HL-60 (cell line): Measurements from ENCODE around the gene ABCB6.
"Not testable (repeated sequence)": the region's sequence is repeated elsewhere in the genome, so short reads cannot be mapped to it uniquely, and the experiment has no call there.

Source experiments
- DNase-seq, 2 experiments: peaks; one replicate each; pipeline ENCODE4 v3.0.0-alpha.2; 2010 to 2020; ENCODE audit warnings: low read depth in 1 of 2, low spot score in 1 of 2
- H3K27ac ChIP-seq: fragments of 250-450 bp; sonication (Bioruptor Pico); replicated peaks from 2 replicates; pipeline ENCODE4 v1.5.1; 2020; ENCODE audit warnings: mild to moderate bottlenecking, moderate library complexity
- H3K27me3 ChIP-seq: fragments of 250-450 bp; sonication (Bioruptor Pico); 2 replicates; pipeline ENCODE4 v1.5.1; 2021; ENCODE audit warnings: mild to moderate bottlenecking, moderate library complexity; ENCODE audit not compliant: insufficient read depth, poor library complexity, severe bottlenecking
- H3K4me3 ChIP-seq: replicated peaks from 2 replicates; pipeline ENCODE4 v1.5.1; 2011; ENCODE audit warnings: mild to moderate bottlenecking, control low read depth, low read length; ENCODE audit not compliant: insufficient read depth
- GABPA ChIP-seq: IDR thresholded peaks from 2 replicates; pipeline ENCODE4 v1.6.1; 2012; ENCODE audit warnings: low read depth
- POLR2AphosphoS5 ChIP-seq: IDR thresholded peaks from 2 replicates; pipeline ENCODE4 v1.6.1; 2012; ENCODE audit warnings: low read depth
- SPI1 ChIP-seq: IDR thresholded peaks from 2 replicates; pipeline ENCODE4 v1.6.1; 2012; ENCODE audit warnings: low read depth, mild to moderate bottlenecking, borderline replicate concordance
- TF ChIP-seq, protein P1 (sequence below): IDR thresholded peaks from one replicate; pipeline ENCODE4 v1.5.1; 2011; ENCODE audit warnings: low read length, control low read depth, inconsistent platforms; ENCODE audit not compliant: insufficient read depth
- TF ChIP-seq, protein P2 (sequence below): IDR thresholded peaks from 2 replicates; pipeline ENCODE4 v1.6.1; 2012; ENCODE audit warnings: low read depth; ENCODE audit not compliant: insufficient replicate concordance

The ABCB6 gene

DNA sequence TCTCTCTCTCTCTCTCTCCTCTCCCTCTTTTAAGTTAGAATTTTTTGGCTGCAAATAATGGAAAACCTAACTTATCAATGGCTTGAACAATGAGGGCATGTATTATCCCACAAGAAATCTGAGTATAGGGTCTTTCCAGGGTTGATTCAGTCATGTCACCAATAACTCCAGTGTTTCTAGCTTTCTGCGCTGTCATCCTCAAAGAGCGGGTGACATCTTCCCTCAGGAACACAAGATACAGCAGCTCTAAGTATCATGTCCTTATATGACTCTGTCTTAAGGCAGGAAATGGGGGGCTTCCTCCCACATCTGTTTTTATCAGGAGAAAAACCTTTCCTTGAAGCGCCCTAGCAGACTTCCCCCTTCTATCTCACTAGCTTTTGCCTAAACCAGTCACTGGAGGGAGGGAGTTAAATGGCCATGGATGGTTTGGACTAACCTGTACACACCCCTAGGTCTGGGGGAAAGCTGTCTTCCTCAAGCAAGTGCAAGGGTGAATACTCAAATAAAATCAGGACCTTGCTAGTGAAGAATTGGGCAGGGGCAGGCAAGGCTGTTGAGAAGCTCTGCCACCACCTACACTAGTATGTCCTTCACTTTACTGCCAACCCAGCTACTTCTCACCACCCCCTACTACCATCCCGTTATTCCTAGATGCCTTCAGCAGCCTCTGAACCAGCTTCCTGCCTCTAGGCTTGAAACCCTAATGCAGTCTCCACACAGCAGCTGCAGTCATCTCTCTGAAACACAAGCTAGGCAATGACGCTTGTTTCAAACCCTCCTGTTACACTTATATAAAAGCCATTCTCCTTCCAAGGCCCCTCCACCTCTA, 42.5 kb upstream of the ABCB6 start:
- no peak for DNase-seq
- TF ChIP-seq, protein P1, sequence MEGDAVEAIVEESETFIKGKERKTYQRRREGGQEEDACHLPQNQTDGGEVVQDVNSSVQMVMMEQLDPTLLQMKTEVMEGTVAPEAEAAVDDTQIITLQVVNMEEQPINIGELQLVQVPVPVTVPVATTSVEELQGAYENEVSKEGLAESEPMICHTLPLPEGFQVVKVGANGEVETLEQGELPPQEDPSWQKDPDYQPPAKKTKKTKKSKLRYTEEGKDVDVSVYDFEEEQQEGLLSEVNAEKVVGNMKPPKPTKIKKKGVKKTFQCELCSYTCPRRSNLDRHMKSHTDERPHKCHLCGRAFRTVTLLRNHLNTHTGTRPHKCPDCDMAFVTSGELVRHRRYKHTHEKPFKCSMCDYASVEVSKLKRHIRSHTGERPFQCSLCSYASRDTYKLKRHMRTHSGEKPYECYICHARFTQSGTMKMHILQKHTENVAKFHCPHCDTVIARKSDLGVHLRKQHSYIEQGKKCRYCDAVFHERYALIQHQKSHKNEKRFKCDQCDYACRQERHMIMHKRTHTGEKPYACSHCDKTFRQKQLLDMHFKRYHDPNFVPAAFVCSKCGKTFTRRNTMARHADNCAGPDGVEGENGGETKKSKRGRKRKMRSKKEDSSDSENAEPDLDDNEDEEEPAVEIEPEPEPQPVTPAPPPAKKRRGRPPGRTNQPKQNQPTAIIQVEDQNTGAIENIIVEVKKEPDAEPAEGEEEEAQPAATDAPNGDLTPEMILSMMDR, result no peak
- no peak for TF ChIP-seq GABPA
- TF ChIP-seq, protein P2, sequence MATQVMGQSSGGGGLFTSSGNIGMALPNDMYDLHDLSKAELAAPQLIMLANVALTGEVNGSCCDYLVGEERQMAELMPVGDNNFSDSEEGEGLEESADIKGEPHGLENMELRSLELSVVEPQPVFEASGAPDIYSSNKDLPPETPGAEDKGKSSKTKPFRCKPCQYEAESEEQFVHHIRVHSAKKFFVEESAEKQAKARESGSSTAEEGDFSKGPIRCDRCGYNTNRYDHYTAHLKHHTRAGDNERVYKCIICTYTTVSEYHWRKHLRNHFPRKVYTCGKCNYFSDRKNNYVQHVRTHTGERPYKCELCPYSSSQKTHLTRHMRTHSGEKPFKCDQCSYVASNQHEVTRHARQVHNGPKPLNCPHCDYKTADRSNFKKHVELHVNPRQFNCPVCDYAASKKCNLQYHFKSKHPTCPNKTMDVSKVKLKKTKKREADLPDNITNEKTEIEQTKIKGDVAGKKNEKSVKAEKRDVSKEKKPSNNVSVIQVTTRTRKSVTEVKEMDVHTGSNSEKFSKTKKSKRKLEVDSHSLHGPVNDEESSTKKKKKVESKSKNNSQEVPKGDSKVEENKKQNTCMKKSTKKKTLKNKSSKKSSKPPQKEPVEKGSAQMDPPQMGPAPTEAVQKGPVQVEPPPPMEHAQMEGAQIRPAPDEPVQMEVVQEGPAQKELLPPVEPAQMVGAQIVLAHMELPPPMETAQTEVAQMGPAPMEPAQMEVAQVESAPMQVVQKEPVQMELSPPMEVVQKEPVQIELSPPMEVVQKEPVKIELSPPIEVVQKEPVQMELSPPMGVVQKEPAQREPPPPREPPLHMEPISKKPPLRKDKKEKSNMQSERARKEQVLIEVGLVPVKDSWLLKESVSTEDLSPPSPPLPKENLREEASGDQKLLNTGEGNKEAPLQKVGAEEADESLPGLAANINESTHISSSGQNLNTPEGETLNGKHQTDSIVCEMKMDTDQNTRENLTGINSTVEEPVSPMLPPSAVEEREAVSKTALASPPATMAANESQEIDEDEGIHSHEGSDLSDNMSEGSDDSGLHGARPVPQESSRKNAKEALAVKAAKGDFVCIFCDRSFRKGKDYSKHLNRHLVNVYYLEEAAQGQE, result no peak
- no peak for TF ChIP-seq POLR2AphosphoS5
- no peak for TF ChIP-seq SPI1
- H3K27me3 ChIP-seq, result no peaks in the 10 kb centered on the region
- no peak overlapping the region for H3K4me3 ChIP-seq
- H3K27ac ChIP-seq, result no peak overlapping the region

DNA sequence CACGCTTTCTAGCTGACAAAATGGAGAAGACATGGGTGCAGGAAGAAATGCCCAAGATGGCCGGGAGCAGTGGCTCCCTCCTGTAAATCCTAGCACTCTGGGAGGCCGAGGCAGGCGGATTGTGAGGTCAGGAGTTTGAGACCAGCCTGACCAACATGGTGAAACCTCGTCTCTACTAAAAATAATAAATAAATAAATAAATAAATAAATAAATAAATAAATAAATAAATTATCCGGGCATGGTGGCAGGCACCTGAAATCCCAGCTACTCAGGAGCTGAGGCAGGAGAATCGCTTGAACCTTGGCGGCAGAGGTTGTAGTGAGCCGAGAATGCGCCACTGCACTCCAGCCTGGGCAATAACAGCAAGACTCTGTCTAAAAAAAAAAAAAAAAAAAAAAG, 40.2 kb upstream of the ABCB6 start:
- DNase-seq, H3K4me3 ChIP-seq, H3K27me3 ChIP-seq, H3K27ac ChIP-seq: not testable (repeated sequence)

DNA sequence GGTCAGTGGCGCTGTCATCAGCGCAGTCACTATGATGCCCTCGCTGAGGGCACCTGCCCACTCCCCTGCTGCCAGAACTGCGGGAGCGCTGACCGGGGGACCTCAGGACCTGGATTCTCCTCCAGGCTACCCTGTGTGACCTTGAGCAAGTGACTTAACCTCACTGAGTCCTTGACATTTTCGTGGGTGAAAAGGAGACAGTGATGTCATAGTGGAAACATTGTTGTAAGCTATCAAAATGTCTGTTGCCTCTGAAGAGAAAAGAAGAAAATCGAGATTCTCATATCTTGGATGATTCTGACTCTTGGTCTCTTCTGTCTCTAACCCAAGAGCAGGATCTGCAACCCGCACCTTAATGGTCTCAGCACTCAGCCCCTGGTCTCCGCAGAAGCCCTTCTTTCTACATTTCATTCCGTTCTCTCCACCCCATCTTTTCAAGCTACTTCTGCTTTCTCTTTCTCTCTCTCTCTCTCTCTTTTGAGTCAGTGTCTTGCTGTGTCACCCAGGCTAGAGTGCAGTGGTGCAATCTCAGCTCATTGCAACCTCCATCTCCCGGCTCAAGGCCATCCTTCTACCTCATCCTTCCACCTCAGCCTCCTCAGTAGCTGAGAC, 35.9 kb upstream of the ABCB6 start:
- peak in 1 of 2 experiments; percentile 80 for DNase-seq
- Histone ChIP-seq H3K4me3 (peak overlapping the region; percentile 79), H3K27me3 (no peaks in the 10 kb centered on the region), H3K27ac (peak overlapping the region; percentile 23)
- peak; percentile 57; the same call in 1 of the 2 replicates for TF ChIP-seq SPI1
- TF ChIP-seq, protein P1, result no peak

DNA sequence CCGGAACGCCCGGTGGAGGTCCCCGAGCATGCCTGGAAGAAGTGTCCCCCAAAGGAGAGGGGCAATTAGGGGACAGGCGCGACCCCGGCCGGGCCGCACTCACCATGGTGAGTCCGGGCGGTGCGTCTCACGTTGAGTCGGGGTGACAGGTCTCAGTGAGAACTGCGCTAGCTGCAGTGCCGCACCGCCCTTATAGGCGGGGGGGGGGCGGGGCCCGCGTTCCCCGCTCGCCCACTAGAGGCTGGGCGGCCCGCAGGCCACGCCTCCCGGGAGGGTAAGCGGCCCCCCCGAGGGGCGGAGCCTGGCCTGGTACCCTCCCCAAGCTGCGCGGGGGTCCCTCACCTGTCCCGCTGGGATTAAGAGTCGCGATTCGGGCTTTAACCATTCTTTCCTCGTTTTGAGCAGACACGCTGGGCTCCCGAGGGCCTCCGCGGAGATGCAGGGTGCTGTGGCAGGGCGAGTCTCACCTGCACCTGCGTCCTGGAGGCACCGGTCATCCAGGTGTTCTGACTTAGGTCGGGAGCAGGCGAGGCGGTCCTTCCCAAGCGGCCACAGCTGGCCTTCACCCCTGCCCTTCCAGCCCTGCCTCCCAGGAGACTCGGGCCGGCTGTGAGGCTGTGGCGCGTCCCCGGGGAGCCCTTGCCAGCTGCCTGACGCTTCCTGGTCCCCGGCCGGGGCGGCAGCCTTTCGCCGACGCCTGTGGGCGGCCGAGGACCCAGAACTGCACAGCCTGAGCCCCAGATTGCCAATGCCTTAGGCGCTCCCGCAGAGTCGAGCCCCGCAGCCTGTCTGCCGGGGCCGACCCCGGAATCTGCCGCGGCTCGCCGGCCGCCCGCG, 35.2 kb upstream of the ABCB6 start, which contains the start of gene TUBA4A:
TSS of gene TUBA4A (minus strand) at position 166 of the 837 bp plus-strand sequence. CDS start at position 106, 60 bp downstream.
- DNase-seq, result peak; percentile 80
- Histone ChIP-seq H3K27ac (peak within 1 kb of the TSS; percentile 74), H3K4me3 (peak within 1 kb of the TSS; percentile 79), H3K27me3 (no peaks in the 10 kb centered on the region)
- no peak for TF ChIP-seq GABPA
- TF ChIP-seq, protein P1, result no peak
- TF ChIP-seq, protein P2, result peak; percentile 30
- peak; percentile 89 for TF ChIP-seq POLR2AphosphoS5
